Neutrophil (primary cell): Measurements from ENCODE around the gene DNAJB6.

Source experiments
- H3K27ac ChIP-seq: fragments of 200-600 bp; sonication (generic); 2 replicates; pipeline ENCODE4 v1.5.1; 2016; ENCODE audit warnings: mild to moderate bottlenecking, moderate library complexity
- H3K27me3 ChIP-seq: fragments of 200-600 bp; sonication (generic); 2 replicates; pipeline ENCODE4 v1.6.0; 2016; ENCODE audit warnings: mild to moderate bottlenecking
- H3K36me3 ChIP-seq: fragments of 200-600 bp; sonication (generic); 2 replicates; pipeline ENCODE4 v1.5.1; 2017
- H3K4me1 ChIP-seq, 2 experiments: fragments of 200-600 bp in 1 of 2; sonication (generic) in 1 of 2; 1 replicate in 1 of 2; 2 replicates in 1 of 2; pipeline versions ENCODE4 v1.5.1 to v1.6.1; 2013 to 2016; ENCODE audit warnings: low read depth in 1 of 2, low read length in 1 of 2, mild to moderate bottlenecking in 1 of 2, moderate library complexity in 1 of 2; ENCODE audit not compliant: control insufficient read depth in 1 of 2, insufficient read depth in 1 of 2
- H3K4me3 ChIP-seq, 2 experiments: fragments of 200-600 bp in 1 of 2; sonication (generic) in 1 of 2; 1 replicate in 1 of 2; 2 replicates in 1 of 2; pipeline ENCODE4 v1.5.1; 2013 to 2016; ENCODE audit warnings: low read depth in 1 of 2, low read length in 1 of 2, mild to moderate bottlenecking in 1 of 2, moderate library complexity in 1 of 2
- H3K9me3 ChIP-seq: fragments of 200-600 bp; sonication (generic); 2 replicates; pipeline ENCODE4 v1.5.1; 2016
- CTCF ChIP-seq: fragments of 200-600 bp; sonication (generic); IDR thresholded peaks from 2 replicates; pipeline ENCODE4 v1.5.1; 2016; ENCODE audit warnings: antibody characterized with exemption

Gene DNAJB6

GRCh38 chr7:157310676-157311185 is 26.1 kb upstream of the DNAJB6 start:
- H3K27ac ChIP-seq, result no peak overlapping the region
- peaks cover 0 to 5% of the 10 kb centered on the region in 2 experiments for H3K4me1 ChIP-seq
- TF ChIP-seq CTCF, result no peak
- H3K4me3 ChIP-seq, result no peak overlapping the region
- no peaks in the 10 kb centered on the region for H3K36me3 ChIP-seq
- no peaks in the 10 kb centered on the region for H3K27me3 ChIP-seq
- no peaks in the 10 kb centered on the region for H3K9me3 ChIP-seq

- Histone ChIP-seq H3K27me3 (no peaks in the 10 kb centered on the region), H3K36me3 (no peaks in the 10 kb centered on the region), H3K4me3 (no peak overlapping the region), H3K9me3 (no peaks in the 10 kb centered on the region), H3K27ac (no peak overlapping the region), H3K4me1 (peaks cover 0 to 6% of the 10 kb centered on the region in 2 experiments)
- TF ChIP-seq CTCF, result no peak
Measured at GRCh38 chr7:157312941-157313340, 23.9 kb upstream of the DNAJB6 start.

- TF ChIP-seq CTCF, result no peak
- Histone ChIP-seq H3K4me3 (no peak overlapping the region), H3K27me3 (no peaks in the 10 kb centered on the region), H3K9me3 (no peaks in the 10 kb centered on the region), H3K36me3 (no peaks in the 10 kb centered on the region), H3K27ac (no peak overlapping the region), H3K4me1 (peaks cover 0 to 13% of the 10 kb centered on the region in 2 experiments)
Measured at GRCh38 chr7:157313645-157314044, 23.2 kb upstream of the DNAJB6 start.

GRCh38 chr7:157318015-157318706 is 18.6 kb upstream of the DNAJB6 start:
- Histone ChIP-seq H3K9me3 (no peaks in the 10 kb centered on the region), H3K27me3 (no peaks in the 10 kb centered on the region), H3K4me3 (no peak overlapping the region), H3K27ac (peak overlapping the region; percentile 70), H3K4me1 (peaks cover 0 to 9% of the 10 kb centered on the region in 2 experiments), H3K36me3 (no peaks in the 10 kb centered on the region)
- no peak for TF ChIP-seq CTCF

DNA sequence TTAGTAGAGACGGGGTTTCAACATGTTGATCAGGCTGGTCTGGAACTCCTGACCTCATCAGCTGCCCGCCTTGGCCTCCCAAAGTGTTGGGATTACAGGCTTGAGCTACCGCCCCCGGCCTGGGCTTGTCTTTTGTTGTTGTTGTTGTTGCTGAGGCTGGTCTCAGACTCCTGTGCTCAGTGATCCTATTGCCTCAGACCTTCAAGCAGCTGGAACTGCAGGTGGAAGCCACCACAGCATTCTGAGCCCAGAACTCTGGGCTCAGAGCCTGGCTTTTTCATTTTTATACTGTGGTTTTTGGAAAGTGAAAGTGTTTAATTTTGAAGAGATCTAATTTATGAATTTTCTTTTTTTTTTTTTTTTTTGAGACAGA is 16.2 kb upstream of the DNAJB6 start:
- H3K4me1 ChIP-seq, result peaks cover 0 to 9% of the 10 kb centered on the region in 2 experiments
- no peak overlapping the region for H3K4me3 ChIP-seq
- TF ChIP-seq CTCF, result no peak
- no peaks in the 10 kb centered on the region for H3K36me3 ChIP-seq
- H3K27ac ChIP-seq, result no peak overlapping the region
- H3K9me3 ChIP-seq, result no peaks in the 10 kb centered on the region
- no peaks in the 10 kb centered on the region for H3K27me3 ChIP-seq
